Prostate gland (tissue), 2 donors: Measurements from ENCODE around the gene MGAT5.

ENCODE experiments used
- POLR2A ChIP-seq: fragments of 450-650 bp; IDR thresholded peaks from one replicate; pipeline ENCODE4 v1.6.1; 2016; ENCODE audit warnings: antibody characterized with exemption, mild to moderate bottlenecking
- TF ChIP-seq, protein P1 (sequence below), 4 experiments: fragments of 200-600 bp in 2 of 4; fragments of 450-650 bp in 2 of 4; sonication (generic) in 2 of 4; IDR thresholded peaks; 1 replicate in 3 of 4; 2 replicates in 1 of 4; pipeline ENCODE4 v1.5.1; 2016 to 2019; ENCODE audit warnings: antibody characterized with exemption in 4 of 4, mild to moderate bottlenecking in 2 of 4, moderate library complexity in 2 of 4

- TF ChIP-seq, protein P1, sequence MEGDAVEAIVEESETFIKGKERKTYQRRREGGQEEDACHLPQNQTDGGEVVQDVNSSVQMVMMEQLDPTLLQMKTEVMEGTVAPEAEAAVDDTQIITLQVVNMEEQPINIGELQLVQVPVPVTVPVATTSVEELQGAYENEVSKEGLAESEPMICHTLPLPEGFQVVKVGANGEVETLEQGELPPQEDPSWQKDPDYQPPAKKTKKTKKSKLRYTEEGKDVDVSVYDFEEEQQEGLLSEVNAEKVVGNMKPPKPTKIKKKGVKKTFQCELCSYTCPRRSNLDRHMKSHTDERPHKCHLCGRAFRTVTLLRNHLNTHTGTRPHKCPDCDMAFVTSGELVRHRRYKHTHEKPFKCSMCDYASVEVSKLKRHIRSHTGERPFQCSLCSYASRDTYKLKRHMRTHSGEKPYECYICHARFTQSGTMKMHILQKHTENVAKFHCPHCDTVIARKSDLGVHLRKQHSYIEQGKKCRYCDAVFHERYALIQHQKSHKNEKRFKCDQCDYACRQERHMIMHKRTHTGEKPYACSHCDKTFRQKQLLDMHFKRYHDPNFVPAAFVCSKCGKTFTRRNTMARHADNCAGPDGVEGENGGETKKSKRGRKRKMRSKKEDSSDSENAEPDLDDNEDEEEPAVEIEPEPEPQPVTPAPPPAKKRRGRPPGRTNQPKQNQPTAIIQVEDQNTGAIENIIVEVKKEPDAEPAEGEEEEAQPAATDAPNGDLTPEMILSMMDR (IDR thresholded peaks at IDR 0.05), result no peak
- no peak for TF ChIP-seq POLR2A
Observed at GRCh38 chr2:134461511-134461910, 207.6 kb downstream of the MGAT5 start.
